Bronchial epithelial cell (primary cell): ENCODE results near the gene KLK3. TPM values are rescaled to one million over a fixed set of nuclear protein-coding genes. Genes with fewer than 3 reads are reported as not detected.

Experiments
- DNase-seq: peaks from one replicate; pipeline ENCODE4 v3.0.0-alpha.2; 2010; ENCODE audit warnings: low read depth
- FAIRE-seq: peaks from 2 replicates; lab custom pipeline; 2011; peaks lifted over from hg19 to GRCh38; lab: Jason Lieb, UNC
- H3K27me3 ChIP-seq: 2 replicates; pipeline ENCODE4 v1.5.1; 2011; ENCODE audit warnings: low read length; ENCODE audit not compliant: control insufficient read depth, insufficient read depth
- H3K36me3 ChIP-seq: 2 replicates; pipeline ENCODE4 v1.5.1; 2011; ENCODE audit warnings: low read length; ENCODE audit not compliant: control insufficient read depth, insufficient read depth
- H3K4me3 ChIP-seq: 2 replicates; pipeline ENCODE4 v1.5.1; 2011; ENCODE audit warnings: mild to moderate bottlenecking, low read depth, low read length, control low read depth
- total RNA-seq: library from RNA; depleted of rRNA; stranded (reverse); fragments of >200 nt; gene quantifications from 2 replicates; pipeline ENCODE4 v1.2.1, GENCODE V29; 2014
- TF ChIP-seq, protein P1 (sequence below): IDR thresholded peaks from 2 replicates; pipeline ENCODE4 v1.5.1; 2011; ENCODE audit warnings: mild to moderate bottlenecking, moderate library complexity, low read length, control low read depth, inconsistent platforms; ENCODE audit not compliant: insufficient read depth, severe bottlenecking

Gene KLK3
- total RNA-seq, 1 donor from 2014 or later: not detected

DNA sequence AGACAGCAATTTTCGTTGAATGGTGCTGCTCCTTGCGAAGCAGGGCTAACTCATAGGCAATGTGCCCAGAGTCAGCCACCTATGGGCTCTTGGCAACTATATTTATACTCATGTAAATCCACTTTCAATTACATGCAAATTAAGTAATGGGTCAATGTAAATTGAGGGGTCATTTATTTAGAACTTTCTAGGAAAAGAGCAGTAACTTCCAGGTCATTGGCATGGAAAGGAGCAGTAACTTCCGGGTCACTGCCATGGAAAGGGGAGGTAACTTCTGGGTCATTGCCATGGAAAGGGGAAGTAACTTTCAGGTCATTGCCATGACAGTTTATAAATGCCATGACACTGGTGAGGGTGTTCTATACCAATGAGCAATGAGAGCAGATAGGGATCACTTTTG is 44.9 kb downstream of the KLK3 start:
- H3K4me3 ChIP-seq: no peak overlapping the region
- H3K36me3 ChIP-seq: no peaks in the 10 kb centered on the region
- TF ChIP-seq, protein P1, sequence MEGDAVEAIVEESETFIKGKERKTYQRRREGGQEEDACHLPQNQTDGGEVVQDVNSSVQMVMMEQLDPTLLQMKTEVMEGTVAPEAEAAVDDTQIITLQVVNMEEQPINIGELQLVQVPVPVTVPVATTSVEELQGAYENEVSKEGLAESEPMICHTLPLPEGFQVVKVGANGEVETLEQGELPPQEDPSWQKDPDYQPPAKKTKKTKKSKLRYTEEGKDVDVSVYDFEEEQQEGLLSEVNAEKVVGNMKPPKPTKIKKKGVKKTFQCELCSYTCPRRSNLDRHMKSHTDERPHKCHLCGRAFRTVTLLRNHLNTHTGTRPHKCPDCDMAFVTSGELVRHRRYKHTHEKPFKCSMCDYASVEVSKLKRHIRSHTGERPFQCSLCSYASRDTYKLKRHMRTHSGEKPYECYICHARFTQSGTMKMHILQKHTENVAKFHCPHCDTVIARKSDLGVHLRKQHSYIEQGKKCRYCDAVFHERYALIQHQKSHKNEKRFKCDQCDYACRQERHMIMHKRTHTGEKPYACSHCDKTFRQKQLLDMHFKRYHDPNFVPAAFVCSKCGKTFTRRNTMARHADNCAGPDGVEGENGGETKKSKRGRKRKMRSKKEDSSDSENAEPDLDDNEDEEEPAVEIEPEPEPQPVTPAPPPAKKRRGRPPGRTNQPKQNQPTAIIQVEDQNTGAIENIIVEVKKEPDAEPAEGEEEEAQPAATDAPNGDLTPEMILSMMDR: no peak
- no peaks in the 10 kb centered on the region for H3K27me3 ChIP-seq
- FAIRE-seq (no peak), DNase-seq (no peak)

DNA sequence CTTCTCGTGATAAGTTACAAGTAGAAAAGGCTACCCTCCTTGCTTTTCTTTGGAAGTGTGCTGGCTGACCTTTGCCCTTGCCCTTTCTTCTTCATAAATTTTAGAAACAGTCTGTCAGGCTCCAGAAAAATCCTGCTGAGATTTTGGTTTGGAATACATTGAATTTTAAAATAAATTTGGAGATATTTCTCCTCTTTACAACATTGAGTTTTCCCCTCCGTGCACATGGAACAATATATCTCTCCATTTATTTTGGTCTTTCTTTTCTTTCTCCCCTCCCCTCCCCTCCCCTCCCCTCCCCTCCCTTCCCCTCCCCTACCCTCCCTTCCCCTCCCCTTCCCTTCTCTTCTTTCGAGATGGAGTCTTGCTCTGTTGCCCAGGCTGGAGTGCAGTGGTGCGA is 47.9 kb downstream of the KLK3 start:
- H3K27me3 ChIP-seq: no peaks in the 10 kb centered on the region
- H3K36me3 ChIP-seq: no peaks in the 10 kb centered on the region
- no peak for FAIRE-seq
- H3K4me3 ChIP-seq: no peak overlapping the region
- TF ChIP-seq, protein P1: no peak
- DNase-seq: no peak

DNA sequence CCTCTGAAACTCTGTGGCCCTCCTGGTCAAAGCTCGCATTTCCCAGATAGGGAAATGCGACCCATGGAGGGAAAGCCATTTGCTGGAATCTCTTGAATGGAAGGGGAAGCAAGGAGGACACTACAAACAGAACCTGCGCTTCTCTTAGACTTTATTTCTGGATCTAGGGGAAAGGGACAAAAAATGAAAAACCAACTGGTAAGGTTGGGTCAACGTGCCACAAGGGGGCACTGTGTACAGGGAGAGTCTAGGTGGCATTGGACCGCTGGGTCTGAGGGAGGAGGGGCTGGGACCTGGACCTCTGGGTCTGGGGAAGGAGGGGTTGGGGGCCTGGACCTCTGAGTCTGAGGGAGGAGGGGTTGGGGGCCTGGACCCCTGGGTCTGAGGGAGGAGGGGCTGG is 51.5 kb downstream of the KLK3 start:
- no peak for DNase-seq
- peaks cover 6% of the 10 kb centered on the region for H3K27me3 ChIP-seq
- TF ChIP-seq, protein P1: peak; percentile 70
- H3K4me3 ChIP-seq: no peak overlapping the region
- H3K36me3 ChIP-seq: no peaks in the 10 kb centered on the region
- FAIRE-seq: no peak

DNA sequence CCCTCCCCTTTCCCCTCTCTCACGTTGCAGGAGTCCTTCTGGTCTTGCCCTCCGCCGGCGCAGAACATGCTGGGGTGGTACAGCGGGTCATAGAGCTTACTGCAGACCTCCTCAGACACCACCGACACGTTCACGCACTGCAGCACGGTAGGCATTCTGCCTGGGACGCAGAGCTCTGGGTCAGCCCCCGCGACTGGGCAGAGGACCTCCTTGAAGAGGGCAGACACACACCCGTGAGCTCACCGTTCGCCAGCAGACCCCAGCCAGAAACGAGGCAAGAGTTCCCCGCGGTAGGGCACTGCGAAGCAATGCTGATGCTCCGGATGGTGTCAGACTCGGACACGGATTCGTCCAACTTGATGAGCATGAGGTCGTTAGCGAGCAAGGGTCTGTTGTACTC is 53.6 kb downstream of the KLK3 start:
- TF ChIP-seq, protein P1: no peak
- Histone ChIP-seq H3K4me3 (no peak overlapping the region), H3K27me3 (peaks cover 18% of the 10 kb centered on the region), H3K36me3 (no peaks in the 10 kb centered on the region)
- FAIRE-seq: no peak
- no peak for DNase-seq

DNA sequence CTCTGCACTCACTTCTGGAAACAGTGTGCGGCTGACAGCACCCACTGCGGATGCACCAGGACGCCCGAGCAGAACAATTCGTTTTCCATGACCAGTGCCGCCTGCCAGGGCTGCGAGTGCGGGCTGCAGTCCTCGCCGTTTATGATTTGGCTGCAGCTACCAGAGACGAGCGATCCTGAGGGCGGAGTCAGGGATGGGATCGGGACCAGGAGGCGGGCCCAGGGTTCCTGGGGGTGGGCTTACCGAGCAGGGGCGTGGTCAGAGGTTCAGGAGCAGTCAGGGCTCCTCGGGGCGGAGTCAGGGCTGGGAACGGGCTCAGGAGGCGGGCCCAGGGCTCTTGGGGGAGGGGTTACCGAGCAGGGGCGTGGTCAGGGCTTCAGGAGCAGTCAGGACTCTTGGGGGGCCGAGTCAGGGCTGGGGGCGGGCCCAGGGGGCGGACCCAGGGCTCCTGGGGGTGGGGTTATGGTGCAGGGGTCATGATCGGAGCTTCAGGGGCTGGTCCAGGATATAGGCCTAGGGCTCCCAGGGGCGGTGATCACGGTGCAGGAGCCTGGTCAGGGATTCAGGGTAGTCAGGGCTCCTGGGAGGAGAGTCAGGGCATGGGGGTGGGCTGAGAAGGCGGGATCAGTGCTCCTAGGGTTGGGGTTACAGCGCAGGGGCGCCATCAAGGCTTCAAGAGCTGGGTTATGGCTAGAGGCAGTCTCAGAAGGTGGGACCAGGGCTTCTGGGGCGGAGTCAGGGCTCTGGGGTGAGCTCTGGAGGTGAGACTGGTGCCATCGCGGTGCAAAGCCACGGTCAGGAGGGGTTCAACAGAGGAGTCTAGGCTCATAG is 54.7 kb downstream of the KLK3 start:
- TF ChIP-seq, protein P1: no peak
- DNase-seq (peak; percentile 46), FAIRE-seq (no peak)
- Histone ChIP-seq H3K4me3 (no peak overlapping the region), H3K36me3 (no peaks in the 10 kb centered on the region), H3K27me3 (peaks cover 19% of the 10 kb centered on the region)

Other genes starting within 250 kb of the KLK3 start
- gene SYT3, start 215.0 kb upstream of the KLK3 start, total RNA-seq: not detected in 2 replicates
- not detected in 2 replicates for gene C19orf81, start 205.5 kb upstream of the KLK3 start, total RNA-seq
- under 0.01 TPM in 1 of 2 replicates, not detected in the other for gene SHANK1, start 135.1 kb upstream of the KLK3 start, total RNA-seq
- gene CLEC11A, start 131.6 kb upstream of the KLK3 start, total RNA-seq: 0.26 TPM in 2 replicates
- not detected in 2 replicates for gene GPR32, start 84.5 kb upstream of the KLK3 start, total RNA-seq
- gene ACP4, start 64.5 kb upstream of the KLK3 start, total RNA-seq: not detected in 2 replicates
- not detected in 2 replicates for gene KLK1, start 31.1 kb upstream of the KLK3 start, total RNA-seq
- not detected in 2 replicates for gene KLK15, start 21.3 kb upstream of the KLK3 start, total RNA-seq
- 0.53 TPM in 1 of 2 replicates, not detected in the other for gene KLK2, start 18.5 kb downstream of the KLK3 start, total RNA-seq
- not detected in 2 replicates for gene KLK4, start 56.5 kb downstream of the KLK3 start, total RNA-seq
- gene KLK5, start 98.1 kb downstream of the KLK3 start, total RNA-seq: 3.4 and 12.0 TPM in 2 replicates
- gene KLK6, start 114.7 kb downstream of the KLK3 start, total RNA-seq: 0.26 TPM in 2 replicates
- 3.9 and 20.0 TPM in 2 replicates for gene KLK7, start 129.0 kb downstream of the KLK3 start, total RNA-seq
- gene KLK8, start 146.7 kb downstream of the KLK3 start, total RNA-seq: 7.6 and 91.1 TPM in 2 replicates
- gene KLK10, start 164.8 kb downstream of the KLK3 start, total RNA-seq: 6.6 and 28.0 TPM in 2 replicates
- gene KLK11, start 171.7 kb downstream of the KLK3 start, total RNA-seq: 1.6 and 52.0 TPM in 2 replicates
- gene KLK12, start 180.1 kb downstream of the KLK3 start, total RNA-seq: 26.1 TPM in 1 of 2 replicates, not detected in the other
- gene KLK13, start 210.2 kb downstream of the KLK3 start, total RNA-seq: 0.26 and 0.51 TPM in 2 replicates
- gene KLK14, start 228.0 kb downstream of the KLK3 start, total RNA-seq: not detected in 2 replicates